K562 (cell line): Measurements from ENCODE around the gene DNAJC8. TPM values are rescaled to one million over a fixed set of nuclear protein-coding genes. Genes with fewer than 3 reads are reported as not detected.
A peak's percentile ranks its signal among the peaks of the same experiment; 100 is the strongest.

Experiments used
- ATAC-seq: fragments of 200-7000 bp; cut with Tn5 transposase; 3 replicates; pipeline ENCODE4 v1.9.1; 2020; ENCODE audit warnings: moderate library complexity
- BruUV-seq: library from RNA; stranded (reverse); fragments of 400-500 nt; replicated peaks from 2 replicates; lab custom pipeline; 2021; lab: Mats Ljungman, UMichigan
- CTCF ChIA-PET: fragments of 300-600 bp; formaldehyde crosslinking; extraction: SDS; loops from one replicate; lab custom pipeline; 2021; ENCODE audit warnings: low intra/inter-chr PET ratio; lab: Yijun Ruan, JAX
- POLR2A ChIA-PET: fragments of 300-600, 350-650 bp; sonication (Branson Sonifier 250); formaldehyde crosslinking; extraction: SDS; loops from one replicate; lab custom pipeline; 2021; ENCODE audit warnings: antibody characterized with exemption, inconsistent platforms; lab: Yijun Ruan, JAX
- DNase-seq, 4 experiments: peaks; one replicate each; pipeline versions ENCODE4 v3.0.0 to v3.0.0-alpha.2; 2011 to 2018; ENCODE audit warnings: low spot score in 3 of 4, mixed read lengths in 3 of 4; ENCODE audit errors: extremely low read depth in 1 of 4
- FAIRE-seq: peaks from 2 replicates; lab custom pipeline; 2011; peaks lifted over from hg19 to GRCh38; lab: Jason Lieb, UNC
- H2AFZ ChIP-seq: 2 replicates; pipeline ENCODE4 v1.6.0; 2011; ENCODE audit warnings: low read depth, low read length, control low read depth, inconsistent platforms
- H3K27ac ChIP-seq: fragments of 200-600 bp; 3 replicates; pipeline ENCODE4 v1.8.0; 2011; ENCODE audit warnings: low read depth, mild to moderate bottlenecking, control low read depth, inconsistent platforms, low read length, moderate library complexity, mixed read lengths; ENCODE audit errors: extremely low read depth
- H3K27me3 ChIP-seq, 2 experiments: fragments of 300-600 bp in 1 of 2; 2 replicates in 1 of 2; 3 replicates in 1 of 2; pipeline versions ENCODE4 v1.6.0 to v1.8.0; 2011; ENCODE audit warnings: inconsistent platforms in 2 of 2, low read length in 2 of 2, mild to moderate bottlenecking in 1 of 2, mixed read lengths in 1 of 2, moderate library complexity in 1 of 2; ENCODE audit not compliant: control insufficient read depth in 2 of 2, insufficient read depth in 2 of 2
- H3K36me3 ChIP-seq: fragments of 300-600 bp; 3 replicates; pipeline ENCODE4 v1.8.0; 2011; ENCODE audit warnings: mild to moderate bottlenecking, low read length, inconsistent platforms; ENCODE audit not compliant: control insufficient read depth, insufficient read depth
- H3K4me1 ChIP-seq, 2 experiments: fragments of 200-600 bp in 1 of 2; replicated peaks in 1 of 2; 2 replicates in 1 of 2; 3 replicates in 1 of 2; pipeline versions ENCODE4 v1.5.1 to v1.8.0; 2011; ENCODE audit warnings: inconsistent platforms in 2 of 2, low read length in 2 of 2, mild to moderate bottlenecking in 1 of 2, mixed read lengths in 1 of 2, moderate library complexity in 1 of 2; ENCODE audit not compliant: control insufficient read depth in 2 of 2, insufficient read depth in 2 of 2
- H3K4me2 ChIP-seq: 2 replicates; pipeline ENCODE4 v1.6.1; 2011; ENCODE audit warnings: low read length, control low read depth, inconsistent platforms, mixed read lengths; ENCODE audit not compliant: insufficient read depth
- H3K4me3 ChIP-seq: fragments of 200-600 bp; sonication (generic), shearing (Covaris generic); 2 replicates; pipeline ENCODE4 v1.5.1; 2016; ENCODE audit warnings: control low read depth, inconsistent platforms
- H3K79me2 ChIP-seq: fragments of 200-600 bp; 3 replicates; pipeline ENCODE4 v1.8.0; 2011; ENCODE audit warnings: low read length, inconsistent platforms; ENCODE audit not compliant: control insufficient read depth, insufficient read depth
- H3K9ac ChIP-seq, 2 experiments: 2 replicates each; pipeline versions ENCODE4 v1.6.0 to v1.6.1; 2011; ENCODE audit warnings: low read depth in 2 of 2, low read length in 2 of 2, control low read depth in 1 of 2, inconsistent platforms in 1 of 2, mild to moderate bottlenecking in 1 of 2, mixed read lengths in 1 of 2; ENCODE audit not compliant: insufficient read depth in 1 of 2
- H3K9me1 ChIP-seq: one replicate; pipeline ENCODE4 v1.6.0; 2011; ENCODE audit warnings: inconsistent platforms, mild to moderate bottlenecking, low read length, moderate library complexity; ENCODE audit not compliant: control insufficient read depth, insufficient read depth
- H3K9me3 ChIP-seq: replicated peaks from 2 replicates; pipeline ENCODE4 v1.5.1; 2011; ENCODE audit warnings: low read depth, low read length, inconsistent platforms; ENCODE audit not compliant: control insufficient read depth, insufficient read depth
- H4K20me1 ChIP-seq: replicated peaks from 2 replicates; pipeline ENCODE4 v1.6.1; 2011; ENCODE audit warnings: low read length, inconsistent platforms, mixed read lengths; ENCODE audit not compliant: control insufficient read depth, insufficient read depth
- HLTF ChIP-seq: fragments of 450-650 bp; IDR thresholded peaks from 2 replicates; pipeline ENCODE4 v1.6.1; 2016
- JUND ChIP-seq, 2 experiments: IDR thresholded peaks; 2 replicates in 1 of 2; 3 replicates in 1 of 2; pipeline ENCODE4 v1.6.1; 2011; ENCODE audit warnings: borderline replicate concordance in 2 of 2, low read depth in 2 of 2, low read length in 2 of 2, improper control_type of control experiment in 1 of 2, missing biosample characterization in 1 of 2, missing genetic modification characterization in 1 of 2, missing genetic modification reagents in 1 of 2
- POLR2AphosphoS5 ChIP-seq: IDR thresholded peaks from 2 replicates; pipeline ENCODE4 v1.6.1; 2011; ENCODE audit warnings: mild to moderate bottlenecking, low read depth, low read length, moderate library complexity; ENCODE audit not compliant: control insufficient read depth, insufficient read depth
- SOX6 ChIP-seq: fragments of 450-650 bp; IDR thresholded peaks from 2 replicates; pipeline ENCODE4 v1.6.1; 2014; ENCODE audit warnings: mild to moderate bottlenecking
- ZNF274 ChIP-seq: IDR thresholded peaks from 2 replicates; pipeline ENCODE4 v1.6.1; 2011; ENCODE audit warnings: low read depth, mild to moderate bottlenecking, low read length, moderate library complexity, borderline replicate concordance
- ZNF318 ChIP-seq, 2 experiments: fragments of 450-650 bp; IDR thresholded peaks; 2 replicates each; pipeline ENCODE4 v1.6.1; 2016; ENCODE audit warnings: mild to moderate bottlenecking in 2 of 2, borderline replicate concordance in 1 of 2, low read depth in 1 of 2, moderate library complexity in 1 of 2
- WGBS: fragments of 100-300 bp; shearing (Covaris generic); methylation state at CpG from one replicate; pipeline ENCODE4 v1.1.6; 2016; ENCODE audit warnings: low coverage, mixed read lengths; ENCODE audit not compliant: insufficient coverage; ENCODE audit errors: missing lambda C conversion rate; 5-methylcytosine and 5-hydroxymethylcytosine counted together
- in situ Hi-C: fragments of 300-500 bp; cut with MboI; formaldehyde crosslinking; loops from 4 replicates; pipeline ENCODE4 v1.15.0; 2018; ENCODE audit warnings: inconsistent platforms, mixed read lengths
- intact Hi-C: fragments of 100-400 bp; cut with micrococcal nuclease; formaldehyde crosslinking; loops from 2 replicates; pipeline ENCODE4 v1.14.2; 2022
- polyA plus RNA-seq, 8 experiments: library from polyadenylated mRNA; depleted of rRNA in 4 of 8; stranded (reverse) in 5 of 8; unstranded in 3 of 8; fragments of >200 nt; fragmentation: Nextera tagmentation in 2 of 8; fragmentation: Illumina TruSeq in 1 of 8; extraction: Ambion mirVana in 2 of 8; extraction: Trizol in 1 of 8; gene quantifications; 2 replicates each; pipeline versions ENCODE4 v1.2.1 to v1.2.3, GENCODE V29; 2011 to 2014; ENCODE audit warnings: inconsistent platforms in 1 of 8, missing spikeins in 1 of 8
- total RNA-seq, 7 experiments: library from RNA; depleted of rRNA in 6 of 7; stranded (reverse); fragments of >200 nt in 6 of 7; fragmentation: Illumina TruSeq in 2 of 7; extraction: Trizol in 2 of 7; gene quantifications; 2 replicates each; pipeline versions ENCODE4 v1.2.1 to v1.2.3, GENCODE V29; 2011 to 2021; ENCODE audit warnings: low replicate concordance in 1 of 7

DNAJC8 gene
- total and polyA plus RNA-seq, 9 of the 15 experiments (the other 6 are each of a cell fraction or from before 2014, with no cell fraction given): 143 to 508 (median 209) TPM

DNA sequence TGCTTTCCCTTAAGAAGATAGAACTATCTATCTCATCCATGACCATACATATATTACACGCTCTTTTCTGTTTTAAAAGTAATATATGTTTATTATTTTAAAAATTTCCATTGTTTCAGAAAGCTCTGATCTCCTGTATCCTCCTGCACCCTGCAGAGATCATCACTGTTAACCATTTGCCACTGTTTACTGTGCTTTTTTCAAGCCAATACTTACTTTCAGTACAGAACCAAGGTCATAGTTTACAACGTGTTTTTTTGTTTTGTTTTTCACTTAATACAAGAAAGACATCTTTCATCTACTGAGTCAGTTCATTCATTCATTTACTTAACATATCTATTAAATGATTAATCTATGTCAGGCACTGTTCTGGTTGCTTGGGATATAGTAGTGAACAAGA, 36.7 kb upstream of the DNAJC8 start:
- WGBS: 63% methylated on average over 2 of the region's 2 CpGs
- Histone ChIP-seq H3K27ac (no peak overlapping the region), H3K27me3 (no peaks in the 10 kb centered on the region), H3K79me2 (peaks cover 54% of the 10 kb centered on the region), H3K4me3 (no peak overlapping the region), H4K20me1 (peaks cover 34% of the 10 kb centered on the region), H2AFZ (no peak overlapping the region), H3K9me1 (no peaks in the 10 kb centered on the region), H3K9ac (no peak overlapping the region), H3K36me3 (peaks cover 56% of the 10 kb centered on the region; the same call in 2 of the 3 replicates), H3K4me1 (peaks cover 29 to 34% of the 10 kb centered on the region in 2 experiments), H3K4me2 (no peak overlapping the region), H3K9me3 (no peaks in the 10 kb centered on the region)
- FAIRE-seq: no peak
- TF ChIP-seq JUND (IDR thresholded peaks at IDR 0.05; ENCODE audit: borderline replicate concordance, low read depth, low read length): no peak
- TF ChIP-seq JUND (tag; IDR thresholded peaks at IDR 0.05; ENCODE audit: borderline replicate concordance, low read depth, low read length): no peak
- no peak for TF ChIP-seq HLTF
- no peak for TF ChIP-seq SOX6
- CTCF ChIA-PET: no interaction called here
- ATAC-seq: no peak
- intact Hi-C loops: no loop called here
- DNase-seq: peak in 1 of 4 experiments; percentile 1
- no TSS peak for BruUV-seq
- in situ Hi-C loops: no loop called here
- POLR2A ChIA-PET: interaction anchor here (0.5 to 22.4 kb wide), 9 partner anchors 1 to 202 kb away, joined by 3 to 547 read pairs (median 4); partner anchors contain the start of genes ATP5IF1, MED18 and SESN2

DNA sequence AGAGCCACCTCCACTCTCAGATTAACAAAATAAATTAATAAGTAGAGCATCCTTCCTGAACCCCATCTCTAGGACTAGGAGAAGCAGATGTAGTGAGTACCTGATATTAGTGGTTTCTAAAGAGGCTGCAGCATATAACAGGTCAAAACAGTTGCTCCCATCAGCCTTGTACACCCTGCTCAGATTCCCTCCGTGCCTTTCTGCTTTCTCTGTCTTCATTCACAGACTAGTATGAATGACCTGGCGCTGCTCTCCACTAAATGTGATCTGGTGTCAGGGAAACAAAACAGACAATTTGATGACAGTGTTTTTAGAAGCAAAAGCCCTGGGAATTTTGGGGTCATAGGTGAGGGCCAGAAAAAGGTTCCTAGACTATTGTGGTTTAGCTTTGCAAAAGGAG, 34.8 kb upstream of the DNAJC8 start:
- Histone ChIP-seq H3K4me2 (peak overlapping the region; percentile 68), H4K20me1 (peaks cover 44% of the 10 kb centered on the region), H3K4me1 (peaks cover 41 to 51% of the 10 kb centered on the region in 2 experiments), H3K27ac (peak overlapping the region; percentile 71; the same call in 1 of the 3 replicates), H3K9me1 (no peaks in the 10 kb centered on the region), H3K9me3 (no peaks in the 10 kb centered on the region), H3K4me3 (no peak overlapping the region), H3K27me3 (no peaks in the 10 kb centered on the region), H3K9ac (no peak overlapping the region), H3K79me2 (peaks cover 73% of the 10 kb centered on the region), H2AFZ (no peak overlapping the region), H3K36me3 (peaks cover 37% of the 10 kb centered on the region; the same call in 2 of the 3 replicates)
- ChIA-PET POLR2A (interaction anchor here (0.9 to 22.4 kb wide), 9 partner anchors 1 to 283 kb away, joined by 3 to 547 read pairs (median 16); partner anchors contain the start of genes ATP5IF1, MED18, RCC1 and SESN2), CTCF (interaction anchor here (0.5 kb wide), 1 partner anchor 16 kb away, joined by 6 read pairs; no protein-coding TSS in a partner anchor)
- ATAC-seq (no peak), DNase-seq (peak in 2 of 4 experiments; percentile 3 to 5), FAIRE-seq (no peak)
- intact Hi-C loops: loop anchor here (2.0 kb wide), 1 partner anchor 19 kb away; no protein-coding TSS in a partner anchor
- in situ Hi-C loops: no loop called here
- BruUV-seq: no TSS peak
- 62% methylated on average over 2 of the region's 2 CpGs for WGBS
- no peak for TF ChIP-seq POLR2AphosphoS5
- no peak for TF ChIP-seq ZNF318 (IDR thresholded peaks at IDR 0.05; ENCODE audit: borderline replicate concordance in 1 of 2, low read depth in 1 of 2)
- TF ChIP-seq ZNF274: no peak
